HG02571 (cell line): ENCODE results near the gene CPNE5.

ENCODE experiments used
- ATAC-seq: cut with Tn5 transposase; IDR thresholded peaks from one replicate; pipeline ENCODE4 v1.9.1; 2021; ENCODE audit warnings: mild to moderate bottlenecking, moderate library complexity; ENCODE audit not compliant: unreplicated experiment

CPNE5 gene

DNA sequence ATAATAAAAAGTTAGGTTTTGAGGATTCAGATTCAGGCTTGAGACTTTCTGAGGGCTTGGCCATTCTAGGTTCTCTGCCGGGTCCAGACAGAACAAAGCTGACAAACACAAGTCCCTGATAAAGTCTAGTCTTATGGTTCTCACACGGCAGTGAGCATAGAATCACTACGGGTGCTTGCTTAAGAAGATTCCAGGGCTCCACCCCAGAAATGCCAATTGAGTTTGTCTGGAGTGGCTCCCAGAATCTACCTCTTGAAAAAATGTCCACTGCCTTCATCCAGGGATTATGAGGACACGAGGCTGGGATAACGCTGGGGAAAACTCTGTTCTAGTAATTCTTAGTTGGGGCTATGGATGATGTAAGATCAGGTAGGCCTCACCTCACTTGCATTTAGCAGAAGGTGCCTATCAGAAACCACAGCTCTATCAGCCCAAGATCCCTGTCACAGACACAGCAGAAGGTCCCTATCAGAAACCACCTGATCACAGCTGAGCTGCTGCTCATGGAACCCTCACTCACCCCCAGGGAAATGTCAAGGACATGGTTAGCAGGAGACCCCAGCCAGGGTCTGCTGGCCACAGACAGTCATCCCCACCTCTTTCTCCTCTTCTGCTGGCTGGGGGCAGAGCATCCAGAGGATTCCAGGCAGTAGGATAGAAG is 89.3 kb downstream of the CPNE5 start:
- ATAC-seq: no peak

DNA sequence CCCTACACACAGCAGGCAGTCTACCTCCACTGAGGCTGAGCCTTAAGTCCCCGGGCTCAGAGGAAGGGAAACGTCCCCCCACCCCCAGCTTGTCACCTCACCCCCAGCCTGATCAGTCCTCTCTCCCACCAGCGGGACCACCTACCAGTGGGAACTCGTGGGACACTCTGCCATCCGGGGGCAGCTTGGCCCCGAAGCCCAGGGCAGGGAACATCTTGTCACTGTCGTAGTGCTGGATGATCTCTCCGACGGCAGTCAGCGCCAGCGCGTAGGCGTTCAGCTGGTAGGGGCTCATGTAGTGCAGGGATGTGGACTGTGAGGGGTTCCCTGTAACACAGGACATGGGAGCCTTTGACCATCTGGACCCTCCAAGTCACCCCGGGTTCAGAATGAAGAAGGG is 93.0 kb downstream of the CPNE5 start:
- ATAC-seq: no peak

DNA sequence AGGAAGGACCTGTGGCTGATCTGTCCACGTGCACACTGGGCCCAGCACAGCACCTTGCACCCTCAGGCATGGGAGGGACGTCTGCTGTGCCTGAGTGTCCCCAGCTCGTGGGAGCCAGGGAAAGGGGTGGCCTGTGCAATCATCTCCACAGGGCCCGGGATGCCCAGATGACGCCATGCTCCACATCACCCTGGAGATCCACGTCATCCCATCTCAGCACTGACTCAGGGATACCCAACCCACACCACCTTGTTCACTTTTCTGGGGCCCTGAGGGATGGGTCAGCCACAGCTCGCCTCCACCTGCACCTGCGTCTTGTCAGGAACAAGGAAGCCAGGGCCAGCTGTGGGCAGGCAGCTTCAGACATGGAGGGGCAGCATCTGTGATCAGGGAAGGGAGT is 93.4 kb downstream of the CPNE5 start:
- ATAC-seq: no peak

DNA sequence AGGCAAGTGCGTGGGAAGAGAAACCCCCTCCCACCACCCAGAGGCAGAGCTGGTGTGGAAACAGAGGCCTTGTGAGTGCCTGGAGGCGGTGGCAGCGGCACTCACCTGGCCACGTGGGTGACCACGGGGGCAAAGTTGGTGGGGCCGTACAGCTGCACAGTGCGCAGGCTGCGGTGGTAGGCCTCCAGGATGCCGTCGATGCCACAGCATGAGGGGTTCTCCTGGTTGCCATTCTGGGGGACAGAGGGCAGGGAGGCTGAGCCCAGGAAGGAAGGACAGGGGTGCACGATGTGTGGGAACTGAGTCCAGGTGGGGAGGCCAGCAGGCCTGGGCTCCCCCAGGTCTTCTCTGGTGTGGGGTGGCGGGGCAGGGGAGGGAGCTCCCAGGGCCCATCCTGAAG is 94.0 kb downstream of the CPNE5 start:
- no peak for ATAC-seq

DNA sequence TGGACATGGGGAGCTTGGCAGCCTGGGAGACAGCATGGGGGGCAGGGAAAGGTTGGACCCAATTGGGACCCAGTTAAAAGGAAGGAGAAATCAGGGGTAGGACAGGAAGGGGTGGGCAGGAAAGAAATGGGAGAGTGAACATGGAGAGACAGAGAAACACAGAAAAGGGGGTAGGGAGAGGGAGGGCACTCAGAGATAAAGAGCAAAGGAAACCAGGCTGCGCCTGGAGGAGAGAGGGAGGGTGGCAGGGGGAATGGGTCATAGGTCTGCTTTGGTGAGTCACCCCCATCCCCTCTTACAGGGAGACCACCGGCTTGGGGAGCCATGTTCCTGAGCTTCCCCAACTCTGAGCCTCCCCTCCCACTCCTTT is 95.0 kb downstream of the CPNE5 start:
- ATAC-seq: no peak

DNA sequence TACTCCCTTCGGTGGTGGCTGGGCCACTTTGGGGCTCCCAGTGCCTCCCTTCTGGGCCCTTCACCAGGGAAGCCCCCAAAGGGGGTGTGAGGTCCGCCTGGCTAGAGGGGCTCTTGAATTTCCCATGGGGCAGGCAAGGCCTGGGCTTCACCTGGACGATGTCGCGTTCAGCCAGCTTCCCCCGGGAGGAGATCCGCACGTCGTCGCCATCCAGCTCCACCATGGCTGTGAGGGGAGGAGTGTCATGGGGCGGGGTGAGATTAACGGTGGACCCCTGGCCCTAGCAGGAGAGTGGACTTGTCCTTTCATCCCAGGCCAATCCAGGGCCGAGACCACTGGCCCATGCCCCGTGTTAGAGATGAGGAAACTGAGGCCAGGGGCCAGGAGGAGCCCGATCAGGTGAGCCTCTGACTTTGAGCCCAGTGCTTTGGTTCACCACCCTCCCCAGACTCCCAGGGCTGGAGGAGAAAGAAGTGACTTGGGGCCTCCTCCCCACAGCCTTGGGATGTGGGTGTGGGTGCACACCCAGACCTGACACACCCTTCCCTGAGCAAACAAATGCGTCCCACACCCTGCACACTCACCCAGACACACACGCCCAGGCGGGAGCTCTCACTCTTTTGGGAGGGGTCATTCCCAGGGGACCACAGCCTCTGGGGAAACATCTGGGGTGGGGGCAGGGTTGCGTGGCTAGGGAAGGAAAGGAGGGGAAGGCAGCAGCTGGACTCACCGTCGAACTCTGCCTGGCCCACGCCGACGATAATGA is 95.5 kb downstream of the CPNE5 start:
- ATAC-seq: no peak

DNA sequence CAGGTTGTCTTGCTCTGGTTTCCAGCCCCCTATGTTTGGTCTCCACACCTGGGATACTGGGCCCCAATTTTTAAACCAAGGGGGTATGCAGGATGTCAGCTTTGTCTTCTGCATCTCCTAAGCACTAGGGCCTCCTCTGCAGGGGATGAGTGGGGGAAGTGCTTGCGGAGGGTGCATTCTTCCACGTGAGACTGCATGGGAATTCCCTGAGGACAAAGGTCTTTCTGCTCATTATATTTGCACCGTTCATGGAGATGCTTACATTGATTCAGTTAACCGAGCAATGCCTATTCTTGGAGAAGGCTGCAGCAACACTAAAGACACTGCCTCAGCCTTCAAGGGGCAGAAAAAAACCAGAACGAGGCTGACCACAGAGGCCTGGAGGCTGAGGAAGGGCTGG is 96.2 kb downstream of the CPNE5 start:
- no peak for ATAC-seq

DNA sequence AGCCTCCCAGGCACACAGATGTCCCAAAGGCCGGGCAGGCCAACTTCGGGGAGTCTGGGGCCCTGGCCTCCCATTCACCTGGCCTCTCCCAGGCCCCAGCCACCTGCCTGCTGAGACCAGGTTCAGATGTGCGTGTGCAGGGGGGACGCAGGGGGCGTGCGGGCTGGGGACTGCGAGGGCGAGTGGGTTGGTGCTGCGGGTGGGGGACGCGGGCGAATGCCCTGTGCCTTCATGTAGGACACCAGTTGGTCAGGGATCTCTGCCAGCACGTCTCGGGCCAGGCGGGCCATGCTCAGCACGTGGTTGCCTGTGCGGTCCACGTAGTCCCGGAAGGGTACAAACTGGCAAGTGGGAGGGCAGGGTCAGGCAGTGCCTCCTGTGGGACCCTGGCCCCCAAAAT is 97.1 kb downstream of the CPNE5 start:
- ATAC-seq: no peak

DNA sequence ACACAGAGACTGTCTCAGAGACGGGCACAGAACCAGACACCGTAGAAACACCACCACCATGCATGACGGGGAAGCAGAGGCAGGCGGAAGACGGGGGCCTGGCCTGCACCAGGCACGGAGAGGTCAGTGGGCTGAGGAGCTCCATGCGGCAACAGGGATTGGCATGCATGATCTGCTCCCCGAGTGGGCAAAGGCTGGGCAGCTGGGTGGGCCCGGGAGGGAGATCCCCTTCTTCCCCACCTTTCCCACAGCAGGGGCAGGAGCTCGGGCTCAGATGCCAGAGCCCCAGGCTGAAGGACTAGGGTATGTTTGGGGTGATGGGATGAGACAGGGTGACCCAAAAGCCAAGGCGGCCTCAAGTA is 98.4 kb downstream of the CPNE5 start:
- no peak for ATAC-seq

DNA sequence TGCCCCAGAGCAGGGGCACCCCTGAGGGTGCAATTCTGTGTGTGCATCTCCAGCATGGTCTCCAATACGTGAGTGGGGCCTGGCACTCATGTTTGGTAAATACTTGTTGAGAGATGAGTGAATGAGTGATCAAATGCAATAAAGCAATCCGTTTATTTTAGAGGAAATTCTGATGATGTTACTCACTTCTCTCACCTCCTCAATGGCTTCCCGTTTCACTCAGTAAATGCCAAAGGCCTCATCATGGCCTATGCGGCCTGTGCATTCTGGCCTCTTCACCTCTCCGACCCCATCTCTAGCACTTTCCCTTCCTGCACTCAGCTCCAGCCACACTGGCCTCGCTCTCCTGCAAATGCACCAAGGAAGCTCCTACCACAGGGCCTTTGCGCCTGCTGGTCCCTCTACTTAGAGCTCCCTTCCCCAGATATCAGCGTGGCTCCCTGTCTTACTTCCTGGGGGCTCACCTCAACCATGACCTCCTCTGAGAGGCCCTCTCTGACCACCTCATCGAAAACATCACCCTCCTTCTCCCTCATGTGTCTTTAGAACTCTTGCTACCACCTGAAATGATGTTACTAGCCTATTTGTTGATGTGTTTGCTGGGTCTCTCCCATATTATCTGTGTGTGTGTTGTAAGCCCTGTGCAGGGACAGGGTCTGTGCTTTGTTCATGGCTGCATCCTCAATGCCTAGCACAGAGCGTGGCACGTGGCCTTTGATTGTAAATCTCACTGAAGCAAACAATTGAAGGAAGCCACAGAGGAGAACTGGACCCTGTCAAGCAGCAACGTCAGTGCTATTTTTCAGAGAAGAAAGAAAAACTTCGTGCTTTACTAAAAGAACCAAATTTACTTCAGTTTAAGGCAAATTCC is 99.1 kb downstream of the CPNE5 start:
- ATAC-seq: no peak

DNA sequence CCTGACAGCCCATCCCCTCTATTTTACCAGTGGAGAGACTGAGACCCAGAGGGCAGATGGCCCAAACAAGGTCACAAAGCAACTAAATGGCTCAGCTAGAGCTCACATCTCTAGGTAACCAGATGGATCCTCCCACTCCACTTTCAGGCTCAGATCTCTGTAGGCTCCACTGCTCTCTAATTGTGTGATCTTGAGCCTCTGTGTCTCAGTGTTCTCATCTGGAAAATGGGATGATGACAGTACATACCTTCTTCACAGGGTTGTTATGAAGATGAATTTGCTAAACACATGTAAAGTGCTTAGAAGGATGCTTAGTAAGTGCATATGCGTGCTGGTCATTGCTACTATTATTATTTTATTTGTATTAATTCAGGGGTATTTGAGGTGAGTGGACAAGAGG is 101.1 kb downstream of the CPNE5 start:
- ATAC-seq: no peak

DNA sequence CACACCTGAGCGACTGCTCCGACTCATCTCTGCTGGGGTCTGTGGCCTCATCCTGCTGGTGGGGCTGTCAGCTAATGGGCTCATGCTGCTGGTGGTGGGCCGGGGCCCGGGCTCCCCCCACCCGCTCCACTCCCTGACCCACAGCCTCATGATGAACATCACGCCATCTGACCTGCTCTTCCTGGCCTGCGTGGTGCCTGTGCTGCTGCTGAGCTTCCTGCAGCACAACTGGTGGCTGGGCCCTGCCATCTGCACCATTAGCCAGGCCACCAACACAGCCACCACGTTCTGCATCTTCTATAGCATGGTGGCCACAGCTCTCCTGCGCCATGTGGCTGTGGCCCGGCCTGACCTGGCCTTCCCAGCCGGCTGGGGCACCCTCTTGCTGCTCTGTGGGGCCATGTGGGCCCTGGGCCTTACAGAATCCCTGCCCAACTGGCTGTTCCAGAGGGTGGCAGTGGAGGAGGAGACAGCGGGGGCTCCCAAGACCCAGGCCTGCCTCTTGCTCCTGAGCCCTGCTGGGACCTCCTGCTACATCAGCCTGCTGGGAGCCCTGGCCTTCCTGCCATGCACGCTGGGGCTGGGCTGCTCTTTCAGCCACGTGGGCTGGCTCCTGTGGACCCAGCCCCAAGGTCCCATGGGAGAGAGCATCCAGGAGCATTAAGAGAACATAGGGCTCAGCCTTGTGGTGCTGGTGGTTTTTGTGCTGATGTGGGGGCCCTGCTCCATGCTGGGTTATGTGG is 102.0 kb downstream of the CPNE5 start:
- no peak for ATAC-seq

DNA sequence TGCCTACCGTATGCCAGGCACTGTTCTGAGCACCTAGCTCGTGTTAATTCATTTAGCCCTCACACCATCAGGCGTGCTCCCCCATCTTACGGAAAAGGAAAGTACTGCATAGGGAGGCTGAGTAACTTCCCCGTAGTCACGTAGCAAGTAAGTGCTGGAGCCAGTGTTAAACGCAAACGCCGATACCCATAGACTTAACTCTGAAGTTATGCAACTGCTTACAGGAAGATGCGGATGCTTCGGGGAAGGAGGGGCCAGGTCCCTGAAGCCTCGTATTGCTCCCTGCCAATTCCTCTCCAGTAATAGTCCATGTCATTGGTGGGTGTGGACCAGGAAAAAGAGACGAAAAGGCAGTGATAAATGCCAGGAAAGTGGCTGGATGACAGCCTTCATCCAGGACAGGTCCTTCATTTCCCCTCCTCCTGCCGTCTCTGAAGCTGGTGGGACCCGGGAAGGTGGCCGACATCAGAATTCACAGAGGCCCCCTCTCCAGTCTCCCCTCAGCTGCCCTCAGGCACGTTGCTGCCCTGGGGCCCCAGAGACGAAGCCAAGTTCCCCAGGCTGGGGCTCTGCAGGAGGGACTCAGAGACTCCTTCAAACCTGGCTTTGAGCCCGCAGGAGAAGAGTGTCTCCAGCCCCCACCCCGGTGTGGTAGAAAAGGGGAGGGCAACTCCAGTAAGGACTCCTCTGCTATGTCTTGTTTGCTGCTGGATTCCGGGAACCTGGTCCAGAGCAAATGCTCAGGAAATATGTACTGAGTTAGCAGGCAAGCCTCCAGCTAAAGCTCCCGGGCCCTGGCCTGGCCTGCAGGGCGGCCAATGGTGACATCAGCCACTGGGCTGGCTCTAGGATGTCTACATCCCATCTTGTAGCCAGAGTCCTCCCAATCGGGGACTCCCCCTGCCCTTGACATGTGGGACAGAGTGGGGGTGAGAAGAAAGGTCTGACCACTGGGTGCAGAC is 103.9 kb downstream of the CPNE5 start:
- ATAC-seq: no peak

DNA sequence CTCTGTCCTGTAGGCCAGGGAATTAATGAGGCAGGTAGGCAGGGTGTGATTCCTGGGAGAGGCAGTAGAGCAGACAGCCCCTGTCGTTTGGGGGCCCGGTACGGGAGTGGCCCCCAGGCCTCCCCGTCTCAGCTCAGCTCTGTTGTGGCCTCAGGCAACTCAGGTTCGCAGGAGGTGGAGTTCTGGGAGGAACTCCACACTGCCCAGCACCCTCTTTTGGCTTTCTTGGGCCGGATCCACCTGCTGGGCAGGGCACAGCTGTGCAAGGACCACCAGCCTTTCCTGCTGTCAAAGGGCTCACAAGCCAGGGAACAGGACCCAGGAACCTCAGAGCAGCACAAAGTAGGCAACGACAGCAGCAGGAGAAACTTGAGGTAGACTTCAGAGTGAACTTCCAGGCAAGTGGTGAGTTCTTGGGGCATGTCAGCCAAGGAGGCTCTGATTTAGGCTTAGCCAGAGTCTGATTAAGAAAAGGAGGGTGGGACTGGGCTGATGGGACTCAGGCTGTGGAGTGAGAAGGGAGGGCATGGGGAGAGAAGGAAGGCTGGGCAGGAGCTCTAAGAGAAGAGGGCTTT is 104.7 kb downstream of the CPNE5 start:
- ATAC-seq: no peak

DNA sequence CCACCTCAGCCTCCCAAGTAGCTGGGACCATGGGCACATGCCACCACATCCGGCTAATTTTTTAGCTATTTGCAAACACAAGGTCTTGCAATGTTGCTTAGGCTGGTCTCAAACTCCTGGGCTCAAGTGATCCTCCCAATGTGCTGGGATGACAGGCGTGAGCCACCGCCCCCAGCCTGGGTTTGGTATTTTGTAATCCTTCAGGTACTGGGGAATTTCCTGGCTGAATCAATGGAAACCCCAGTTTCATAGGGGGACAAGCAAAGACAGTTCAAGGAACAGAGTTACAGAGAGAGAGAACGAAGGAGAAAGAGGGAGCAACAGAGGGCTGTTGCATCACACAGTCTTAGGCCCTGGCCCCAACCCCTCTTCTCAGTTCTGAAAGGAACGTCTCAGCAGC is 105.9 kb downstream of the CPNE5 start:
- ATAC-seq: no peak

DNA sequence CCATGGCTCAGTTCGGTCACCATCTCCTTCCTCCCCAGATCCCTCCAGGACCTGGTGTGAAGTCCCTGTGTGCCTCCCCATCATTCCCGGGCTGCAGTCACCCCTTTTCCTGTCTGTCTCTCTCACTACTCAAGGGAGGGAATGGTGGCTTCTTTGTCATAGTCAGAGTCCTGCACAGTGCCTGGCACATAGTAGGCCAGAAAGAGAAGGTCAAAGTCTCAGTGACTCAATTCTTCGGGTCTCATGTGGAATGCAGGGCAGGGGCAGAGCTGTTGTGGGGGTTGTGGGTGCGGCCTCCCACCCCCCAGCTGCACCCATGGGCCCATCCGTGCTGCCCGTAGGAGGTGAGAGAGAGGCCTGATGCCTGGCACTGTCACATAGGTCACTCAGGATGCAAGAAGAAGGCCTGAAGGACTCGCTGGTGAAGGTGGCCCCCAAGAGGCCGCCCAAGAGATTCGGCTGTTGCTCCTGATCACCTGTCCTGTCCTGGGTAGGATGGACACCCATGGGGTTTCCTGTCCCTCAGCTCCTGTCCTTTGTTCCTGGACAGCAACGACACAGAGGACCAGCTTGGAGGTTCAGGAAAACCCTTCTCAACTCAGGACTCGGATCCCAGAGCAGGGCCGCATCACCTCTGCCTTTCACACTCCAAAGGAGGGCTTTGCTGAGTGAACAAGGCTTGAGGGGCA is 107.5 kb downstream of the CPNE5 start:
- no peak for ATAC-seq

DNA sequence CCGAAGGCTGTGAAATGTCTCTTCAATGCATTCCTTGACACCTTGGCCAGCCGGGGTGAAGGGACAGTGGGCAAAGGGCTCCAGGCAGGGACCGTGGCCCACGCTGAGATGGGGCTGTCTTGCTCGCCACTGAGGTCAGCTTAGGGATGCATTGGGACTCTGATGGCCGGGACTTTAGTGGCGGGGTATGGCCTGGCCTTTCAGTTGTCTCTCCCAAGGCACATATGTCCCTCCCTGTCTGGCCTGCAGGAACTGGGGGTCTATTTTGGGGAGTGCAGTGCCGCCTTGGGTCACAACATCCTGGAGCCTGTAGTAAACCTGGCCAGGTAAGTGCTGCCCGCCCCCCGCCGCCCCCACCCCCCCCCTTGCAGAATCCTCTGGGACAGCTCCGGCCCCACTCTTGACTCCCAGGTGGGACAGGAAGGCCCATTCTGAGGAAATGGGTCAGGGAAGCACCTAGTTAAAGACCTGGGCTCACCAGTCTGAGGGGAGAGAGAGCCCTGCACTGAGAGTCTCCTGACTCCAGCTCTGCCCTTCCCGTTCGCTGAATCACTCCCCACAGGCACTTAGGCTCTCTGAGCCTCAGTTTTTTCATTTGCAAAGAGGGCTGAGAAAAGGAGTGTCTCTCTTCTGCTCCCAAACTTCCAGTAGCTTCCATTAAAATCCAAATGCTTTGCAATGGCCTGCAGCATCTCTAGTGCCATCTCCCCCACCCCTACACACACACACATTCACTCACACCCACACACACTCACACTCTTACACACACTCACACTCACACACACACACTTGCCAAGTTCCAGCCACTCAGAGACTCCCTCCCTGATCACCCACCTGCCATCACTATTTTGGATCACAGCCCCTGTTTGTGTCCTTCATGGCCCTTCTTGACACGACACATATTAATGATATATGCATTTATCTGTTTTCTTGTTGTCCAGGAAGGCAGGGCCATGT is 108.5 kb downstream of the CPNE5 start:
- no peak for ATAC-seq

DNA sequence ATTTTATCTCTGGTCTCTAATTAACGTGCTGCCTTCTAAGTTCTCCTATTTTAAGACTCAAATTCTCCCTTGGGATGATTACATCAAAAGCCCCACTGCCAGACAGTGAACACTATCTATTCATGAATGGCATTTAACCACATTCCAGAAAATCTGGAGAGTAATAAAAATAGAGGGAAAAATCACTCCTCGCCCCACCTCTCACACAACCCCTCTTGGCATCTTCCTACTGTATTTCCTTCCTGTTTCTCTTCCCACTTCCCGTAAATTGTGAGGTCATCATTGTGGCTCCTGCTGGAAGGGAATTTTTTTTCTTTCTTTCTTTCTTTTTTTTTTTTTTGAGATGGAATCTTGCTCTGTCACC is 110.1 kb downstream of the CPNE5 start:
- no peak for ATAC-seq
